ENCODE data around the gene USO1.

- TF ChIP-seq CTCF (conservative IDR thresholded peaks at IDR 0.05) (no peak), EZH2 (IDR thresholded peaks at IDR 0.05; ENCODE audit: low read depth) (no peak)
These were observed 16.1 kb upstream of the USO1 start for GRCh38 chr4:75708218-75708691.

All from PC-9 (cell line).